Liver (tissue), 2 donors: Measurements from ENCODE around the gene GPR33.

Source experiments
- YY1 ChIP-seq: IDR thresholded peaks from 2 replicates; pipeline ENCODE4 v1.6.1; 2016; ENCODE audit warnings: antibody characterized with exemption, mild to moderate bottlenecking
- TF ChIP-seq, protein P1 (sequence below): IDR thresholded peaks from 2 replicates; pipeline ENCODE4 v1.6.1; 2016; ENCODE audit warnings: antibody characterized with exemption
- TF ChIP-seq, protein P2 (sequence below): fragments of 150-350 bp; IDR thresholded peaks from 2 replicates; pipeline ENCODE4 v1.5.1; 2017; ENCODE audit warnings: improper control_type of control experiment, low read depth, low read length; ENCODE audit not compliant: missing input control
- donor health status: healthy.

DNA sequence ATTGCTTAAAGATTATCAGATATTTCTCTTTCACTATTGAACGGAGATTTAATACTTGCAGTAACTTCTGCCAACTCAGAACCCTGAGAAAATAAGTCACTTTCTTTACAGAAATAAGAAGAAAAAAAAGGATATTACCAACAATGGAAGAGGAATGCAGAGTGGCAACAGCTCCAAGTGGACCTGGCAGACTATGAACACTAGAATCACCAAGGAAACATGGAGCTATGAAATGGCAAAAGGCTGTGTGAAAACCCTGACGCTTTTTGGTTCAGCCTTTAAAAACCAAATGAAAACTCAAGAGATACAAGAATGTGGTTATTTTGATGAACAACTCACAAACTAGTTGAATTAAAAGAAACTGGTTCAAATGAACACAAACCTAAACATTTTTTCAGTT, 48.3 kb downstream of the GPR33 start:
- TF ChIP-seq, protein P1, sequence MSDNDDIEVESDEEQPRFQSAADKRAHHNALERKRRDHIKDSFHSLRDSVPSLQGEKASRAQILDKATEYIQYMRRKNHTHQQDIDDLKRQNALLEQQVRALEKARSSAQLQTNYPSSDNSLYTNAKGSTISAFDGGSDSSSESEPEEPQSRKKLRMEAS = no peak
- TF ChIP-seq, protein P2, sequence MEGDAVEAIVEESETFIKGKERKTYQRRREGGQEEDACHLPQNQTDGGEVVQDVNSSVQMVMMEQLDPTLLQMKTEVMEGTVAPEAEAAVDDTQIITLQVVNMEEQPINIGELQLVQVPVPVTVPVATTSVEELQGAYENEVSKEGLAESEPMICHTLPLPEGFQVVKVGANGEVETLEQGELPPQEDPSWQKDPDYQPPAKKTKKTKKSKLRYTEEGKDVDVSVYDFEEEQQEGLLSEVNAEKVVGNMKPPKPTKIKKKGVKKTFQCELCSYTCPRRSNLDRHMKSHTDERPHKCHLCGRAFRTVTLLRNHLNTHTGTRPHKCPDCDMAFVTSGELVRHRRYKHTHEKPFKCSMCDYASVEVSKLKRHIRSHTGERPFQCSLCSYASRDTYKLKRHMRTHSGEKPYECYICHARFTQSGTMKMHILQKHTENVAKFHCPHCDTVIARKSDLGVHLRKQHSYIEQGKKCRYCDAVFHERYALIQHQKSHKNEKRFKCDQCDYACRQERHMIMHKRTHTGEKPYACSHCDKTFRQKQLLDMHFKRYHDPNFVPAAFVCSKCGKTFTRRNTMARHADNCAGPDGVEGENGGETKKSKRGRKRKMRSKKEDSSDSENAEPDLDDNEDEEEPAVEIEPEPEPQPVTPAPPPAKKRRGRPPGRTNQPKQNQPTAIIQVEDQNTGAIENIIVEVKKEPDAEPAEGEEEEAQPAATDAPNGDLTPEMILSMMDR = no peak
- TF ChIP-seq YY1 = no peak
